ENCODE results near the gene TNS3.

DNA sequence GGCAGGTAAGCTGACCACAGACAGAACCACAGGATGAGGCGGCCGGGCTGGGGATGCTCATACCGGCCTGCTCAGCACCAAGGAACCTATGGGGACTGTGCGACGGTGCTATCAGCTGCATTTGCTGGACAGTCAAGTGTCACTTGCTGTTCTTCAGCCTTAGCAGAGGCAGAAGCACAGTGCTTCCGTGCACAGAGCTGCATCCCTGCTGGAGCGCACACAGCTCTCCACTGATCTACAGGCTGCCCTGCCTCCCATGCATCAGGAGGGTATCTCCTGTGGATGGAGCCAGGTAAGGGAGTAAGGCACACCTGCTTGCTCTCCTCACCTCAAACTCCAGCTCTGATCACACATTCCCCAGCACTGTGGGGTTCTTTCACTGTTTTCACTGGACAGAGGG lies 97.5 kb downstream of the TNS3 start:
- TF ChIP-seq, protein P1, sequence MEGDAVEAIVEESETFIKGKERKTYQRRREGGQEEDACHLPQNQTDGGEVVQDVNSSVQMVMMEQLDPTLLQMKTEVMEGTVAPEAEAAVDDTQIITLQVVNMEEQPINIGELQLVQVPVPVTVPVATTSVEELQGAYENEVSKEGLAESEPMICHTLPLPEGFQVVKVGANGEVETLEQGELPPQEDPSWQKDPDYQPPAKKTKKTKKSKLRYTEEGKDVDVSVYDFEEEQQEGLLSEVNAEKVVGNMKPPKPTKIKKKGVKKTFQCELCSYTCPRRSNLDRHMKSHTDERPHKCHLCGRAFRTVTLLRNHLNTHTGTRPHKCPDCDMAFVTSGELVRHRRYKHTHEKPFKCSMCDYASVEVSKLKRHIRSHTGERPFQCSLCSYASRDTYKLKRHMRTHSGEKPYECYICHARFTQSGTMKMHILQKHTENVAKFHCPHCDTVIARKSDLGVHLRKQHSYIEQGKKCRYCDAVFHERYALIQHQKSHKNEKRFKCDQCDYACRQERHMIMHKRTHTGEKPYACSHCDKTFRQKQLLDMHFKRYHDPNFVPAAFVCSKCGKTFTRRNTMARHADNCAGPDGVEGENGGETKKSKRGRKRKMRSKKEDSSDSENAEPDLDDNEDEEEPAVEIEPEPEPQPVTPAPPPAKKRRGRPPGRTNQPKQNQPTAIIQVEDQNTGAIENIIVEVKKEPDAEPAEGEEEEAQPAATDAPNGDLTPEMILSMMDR (IDR thresholded peaks at IDR 0.05), result no peak
- TF ChIP-seq POLR2AphosphoS5 (IDR thresholded peaks at IDR 0.05), result no peak
